ENCODE data around the gene CCDC157. TPM values are rescaled to one million over a fixed set of nuclear protein-coding genes. Genes with fewer than 3 reads are reported as not detected.

CCDC157 gene
- total and polyA plus RNA-seq, 4 donors, result 0.53 to 1.4 (median 0.98) TPM

DNA sequence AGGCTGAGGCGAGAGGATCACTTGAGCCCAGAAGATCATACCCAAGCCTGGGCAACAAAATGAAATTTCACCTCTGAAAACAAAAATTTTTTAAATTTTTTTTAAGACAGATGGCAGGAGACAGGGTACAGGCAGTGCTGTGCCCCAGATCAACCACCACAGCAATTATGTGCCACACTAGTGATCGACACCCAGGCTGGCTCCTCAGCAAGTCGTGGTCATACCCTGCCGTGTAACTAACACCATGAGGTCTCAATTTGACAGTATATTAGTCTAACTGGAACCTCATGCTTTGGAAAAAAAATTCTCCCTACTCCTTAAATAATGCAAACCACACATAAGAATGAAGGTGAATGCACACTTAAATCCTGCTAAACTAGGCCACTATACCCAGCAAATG is 8.4 kb upstream of the CCDC157 start:
- DNase-seq (ENCODE audit: low spot score), result no peak
- no peak overlapping the region for H3K9ac ChIP-seq (ENCODE audit: low read depth in 1 of 2, low read length in 2 of 2)
- no peaks in the 10 kb centered on the region for H3K4me1 ChIP-seq (ENCODE audit: control insufficient read depth in 4 of 4, insufficient read depth in 4 of 4, low read length in 3 of 4)
- TF ChIP-seq, protein P1, sequence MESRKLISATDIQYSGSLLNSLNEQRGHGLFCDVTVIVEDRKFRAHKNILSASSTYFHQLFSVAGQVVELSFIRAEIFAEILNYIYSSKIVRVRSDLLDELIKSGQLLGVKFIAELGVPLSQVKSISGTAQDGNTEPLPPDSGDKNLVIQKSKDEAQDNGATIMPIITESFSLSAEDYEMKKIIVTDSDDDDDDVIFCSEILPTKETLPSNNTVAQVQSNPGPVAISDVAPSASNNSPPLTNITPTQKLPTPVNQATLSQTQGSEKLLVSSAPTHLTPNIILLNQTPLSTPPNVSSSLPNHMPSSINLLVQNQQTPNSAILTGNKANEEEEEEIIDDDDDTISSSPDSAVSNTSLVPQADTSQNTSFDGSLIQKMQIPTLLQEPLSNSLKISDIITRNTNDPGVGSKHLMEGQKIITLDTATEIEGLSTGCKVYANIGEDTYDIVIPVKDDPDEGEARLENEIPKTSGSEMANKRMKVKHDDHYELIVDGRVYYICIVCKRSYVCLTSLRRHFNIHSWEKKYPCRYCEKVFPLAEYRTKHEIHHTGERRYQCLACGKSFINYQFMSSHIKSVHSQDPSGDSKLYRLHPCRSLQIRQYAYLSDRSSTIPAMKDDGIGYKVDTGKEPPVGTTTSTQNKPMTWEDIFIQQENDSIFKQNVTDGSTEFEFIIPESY (IDR thresholded peaks at IDR 0.05), result no peak
- TF ChIP-seq, protein P2, sequence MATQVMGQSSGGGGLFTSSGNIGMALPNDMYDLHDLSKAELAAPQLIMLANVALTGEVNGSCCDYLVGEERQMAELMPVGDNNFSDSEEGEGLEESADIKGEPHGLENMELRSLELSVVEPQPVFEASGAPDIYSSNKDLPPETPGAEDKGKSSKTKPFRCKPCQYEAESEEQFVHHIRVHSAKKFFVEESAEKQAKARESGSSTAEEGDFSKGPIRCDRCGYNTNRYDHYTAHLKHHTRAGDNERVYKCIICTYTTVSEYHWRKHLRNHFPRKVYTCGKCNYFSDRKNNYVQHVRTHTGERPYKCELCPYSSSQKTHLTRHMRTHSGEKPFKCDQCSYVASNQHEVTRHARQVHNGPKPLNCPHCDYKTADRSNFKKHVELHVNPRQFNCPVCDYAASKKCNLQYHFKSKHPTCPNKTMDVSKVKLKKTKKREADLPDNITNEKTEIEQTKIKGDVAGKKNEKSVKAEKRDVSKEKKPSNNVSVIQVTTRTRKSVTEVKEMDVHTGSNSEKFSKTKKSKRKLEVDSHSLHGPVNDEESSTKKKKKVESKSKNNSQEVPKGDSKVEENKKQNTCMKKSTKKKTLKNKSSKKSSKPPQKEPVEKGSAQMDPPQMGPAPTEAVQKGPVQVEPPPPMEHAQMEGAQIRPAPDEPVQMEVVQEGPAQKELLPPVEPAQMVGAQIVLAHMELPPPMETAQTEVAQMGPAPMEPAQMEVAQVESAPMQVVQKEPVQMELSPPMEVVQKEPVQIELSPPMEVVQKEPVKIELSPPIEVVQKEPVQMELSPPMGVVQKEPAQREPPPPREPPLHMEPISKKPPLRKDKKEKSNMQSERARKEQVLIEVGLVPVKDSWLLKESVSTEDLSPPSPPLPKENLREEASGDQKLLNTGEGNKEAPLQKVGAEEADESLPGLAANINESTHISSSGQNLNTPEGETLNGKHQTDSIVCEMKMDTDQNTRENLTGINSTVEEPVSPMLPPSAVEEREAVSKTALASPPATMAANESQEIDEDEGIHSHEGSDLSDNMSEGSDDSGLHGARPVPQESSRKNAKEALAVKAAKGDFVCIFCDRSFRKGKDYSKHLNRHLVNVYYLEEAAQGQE (IDR thresholded peaks at IDR 0.05), result no peak
- no peak for TF ChIP-seq RXRA (IDR thresholded peaks at IDR 0.05)
- no peak for TF ChIP-seq NR2F2 (IDR thresholded peaks at IDR 0.05)
- no peak for TF ChIP-seq HNF4A (conservative IDR thresholded peaks at IDR 0.05)
- no peak for TF ChIP-seq JUND (IDR thresholded peaks at IDR 0.05)
- no peak for TF ChIP-seq SP1 (IDR thresholded peaks at IDR 0.05)
- TF ChIP-seq FOXA2 (IDR thresholded peaks at IDR 0.05), result no peak
- no peak for TF ChIP-seq EGR1 (IDR thresholded peaks at IDR 0.05; ENCODE audit: low read depth in 2 of 2)
- TF ChIP-seq TAF1 (conservative IDR thresholded peaks at IDR 0.05), result no peak
- no peak for TF ChIP-seq RAD21 (IDR thresholded peaks at IDR 0.05)
- TF ChIP-seq, protein P3, sequence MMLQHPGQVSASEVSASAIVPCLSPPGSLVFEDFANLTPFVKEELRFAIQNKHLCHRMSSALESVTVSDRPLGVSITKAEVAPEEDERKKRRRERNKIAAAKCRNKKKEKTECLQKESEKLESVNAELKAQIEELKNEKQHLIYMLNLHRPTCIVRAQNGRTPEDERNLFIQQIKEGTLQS (IDR thresholded peaks at IDR 0.05), result no peak
- no peak for TF ChIP-seq GABPA (IDR thresholded peaks at IDR 0.05 in 1 of 2, conservative IDR thresholded peaks at IDR 0.05 in 1 of 2)
- TF ChIP-seq FOXA1 (IDR thresholded peaks at IDR 0.05), result no peak
- TF ChIP-seq, protein P4, sequence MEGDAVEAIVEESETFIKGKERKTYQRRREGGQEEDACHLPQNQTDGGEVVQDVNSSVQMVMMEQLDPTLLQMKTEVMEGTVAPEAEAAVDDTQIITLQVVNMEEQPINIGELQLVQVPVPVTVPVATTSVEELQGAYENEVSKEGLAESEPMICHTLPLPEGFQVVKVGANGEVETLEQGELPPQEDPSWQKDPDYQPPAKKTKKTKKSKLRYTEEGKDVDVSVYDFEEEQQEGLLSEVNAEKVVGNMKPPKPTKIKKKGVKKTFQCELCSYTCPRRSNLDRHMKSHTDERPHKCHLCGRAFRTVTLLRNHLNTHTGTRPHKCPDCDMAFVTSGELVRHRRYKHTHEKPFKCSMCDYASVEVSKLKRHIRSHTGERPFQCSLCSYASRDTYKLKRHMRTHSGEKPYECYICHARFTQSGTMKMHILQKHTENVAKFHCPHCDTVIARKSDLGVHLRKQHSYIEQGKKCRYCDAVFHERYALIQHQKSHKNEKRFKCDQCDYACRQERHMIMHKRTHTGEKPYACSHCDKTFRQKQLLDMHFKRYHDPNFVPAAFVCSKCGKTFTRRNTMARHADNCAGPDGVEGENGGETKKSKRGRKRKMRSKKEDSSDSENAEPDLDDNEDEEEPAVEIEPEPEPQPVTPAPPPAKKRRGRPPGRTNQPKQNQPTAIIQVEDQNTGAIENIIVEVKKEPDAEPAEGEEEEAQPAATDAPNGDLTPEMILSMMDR (IDR thresholded peaks at IDR 0.05; ENCODE audit: low read depth, low read length, missing input control), result no peak
- TF ChIP-seq, protein P5, sequence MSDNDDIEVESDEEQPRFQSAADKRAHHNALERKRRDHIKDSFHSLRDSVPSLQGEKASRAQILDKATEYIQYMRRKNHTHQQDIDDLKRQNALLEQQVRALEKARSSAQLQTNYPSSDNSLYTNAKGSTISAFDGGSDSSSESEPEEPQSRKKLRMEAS (IDR thresholded peaks at IDR 0.05), result no peak
- TF ChIP-seq YY1 (IDR thresholded peaks at IDR 0.05), result no peak
- no peak for TF ChIP-seq HNF4G (IDR thresholded peaks at IDR 0.05)
- H3K4me3 ChIP-seq (ENCODE audit: low read depth in 1 of 3, low read length in 3 of 3), result no peak overlapping the region
- no peaks in the 10 kb centered on the region for H3K9me3 ChIP-seq (ENCODE audit: control insufficient read depth in 4 of 4, low read length in 3 of 4)
- H3K27me3 ChIP-seq (ENCODE audit: control insufficient read depth in 4 of 4, insufficient read depth in 4 of 4, low read length in 3 of 4), result no peaks in the 10 kb centered on the region
- 90% methylated on average over 4 of the region's 4 CpGs for WGBS
- no peak overlapping the region for H3K27ac ChIP-seq (ENCODE audit: low read depth in 1 of 2, low read length in 2 of 2)
- peaks cover 34 to 82% (median 63%) of the 10 kb centered on the region in 4 donors for H3K36me3 ChIP-seq (ENCODE audit: control insufficient read depth in 4 of 4, insufficient read depth in 3 of 4, low read depth in 1 of 4, low read length in 3 of 4)

All from liver (tissue), 9 donors.